ENCODE results near the gene KCNK3.

Gene KCNK3

GRCh38 chr2:26735883-26736588, 43.5 kb downstream of the KCNK3 start:
- H3K4me3 ChIP-seq (ENCODE audit: low read depth, low read length), result no peak overlapping the region
- TF ChIP-seq, protein P1, sequence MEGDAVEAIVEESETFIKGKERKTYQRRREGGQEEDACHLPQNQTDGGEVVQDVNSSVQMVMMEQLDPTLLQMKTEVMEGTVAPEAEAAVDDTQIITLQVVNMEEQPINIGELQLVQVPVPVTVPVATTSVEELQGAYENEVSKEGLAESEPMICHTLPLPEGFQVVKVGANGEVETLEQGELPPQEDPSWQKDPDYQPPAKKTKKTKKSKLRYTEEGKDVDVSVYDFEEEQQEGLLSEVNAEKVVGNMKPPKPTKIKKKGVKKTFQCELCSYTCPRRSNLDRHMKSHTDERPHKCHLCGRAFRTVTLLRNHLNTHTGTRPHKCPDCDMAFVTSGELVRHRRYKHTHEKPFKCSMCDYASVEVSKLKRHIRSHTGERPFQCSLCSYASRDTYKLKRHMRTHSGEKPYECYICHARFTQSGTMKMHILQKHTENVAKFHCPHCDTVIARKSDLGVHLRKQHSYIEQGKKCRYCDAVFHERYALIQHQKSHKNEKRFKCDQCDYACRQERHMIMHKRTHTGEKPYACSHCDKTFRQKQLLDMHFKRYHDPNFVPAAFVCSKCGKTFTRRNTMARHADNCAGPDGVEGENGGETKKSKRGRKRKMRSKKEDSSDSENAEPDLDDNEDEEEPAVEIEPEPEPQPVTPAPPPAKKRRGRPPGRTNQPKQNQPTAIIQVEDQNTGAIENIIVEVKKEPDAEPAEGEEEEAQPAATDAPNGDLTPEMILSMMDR (IDR thresholded peaks at IDR 0.05; ENCODE audit: control insufficient read depth, extremely low read depth, insufficient read depth), result no peak
- DNase-seq (ENCODE audit: low read depth), result no peak

DNA sequence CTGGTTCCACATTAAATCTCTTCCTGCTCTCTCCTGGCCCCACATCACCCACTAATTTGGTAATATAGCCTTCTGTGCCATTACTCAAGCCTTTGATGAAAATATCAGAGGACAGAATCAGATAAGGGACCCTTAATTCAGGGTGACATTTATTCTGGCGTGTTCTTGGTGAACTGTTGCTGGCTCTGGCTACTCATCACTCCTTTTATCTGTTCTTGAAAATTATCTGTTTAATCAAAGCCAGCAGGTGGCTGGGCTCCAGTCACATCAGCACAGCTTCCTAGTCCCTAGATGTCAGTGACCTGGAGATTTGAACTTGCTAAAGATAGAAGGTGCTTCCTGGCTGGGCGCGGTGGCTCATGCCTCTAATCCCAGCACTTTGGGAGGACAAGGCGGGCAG, 44.7 kb downstream of the KCNK3 start:
- TF ChIP-seq, protein P1 (IDR thresholded peaks at IDR 0.05; ENCODE audit: control insufficient read depth, extremely low read depth, insufficient read depth), result no peak
- no peak for DNase-seq (ENCODE audit: low read depth)

GRCh38 chr2:26738481-26738880, 46.0 kb downstream of the KCNK3 start:
- no peak for DNase-seq (ENCODE audit: low read depth)
- H3K4me3 ChIP-seq (ENCODE audit: low read depth, low read length), result no peak overlapping the region
- TF ChIP-seq, protein P1 (IDR thresholded peaks at IDR 0.05; ENCODE audit: control insufficient read depth, extremely low read depth, insufficient read depth), result no peak

More for the DNA sequence above, 44.7 kb downstream of the KCNK3 start:
- H3K4me3 ChIP-seq (ENCODE audit: low read depth, low read length), result no peak overlapping the region

GRCh38 chr2:26739514-26739913, 47.0 kb downstream of the KCNK3 start:
- no peak for DNase-seq (ENCODE audit: low read depth)
- H3K4me3 ChIP-seq (ENCODE audit: low read depth, low read length), result no peak overlapping the region
- TF ChIP-seq, protein P1 (IDR thresholded peaks at IDR 0.05; ENCODE audit: control insufficient read depth, extremely low read depth, insufficient read depth), result no peak

- TF ChIP-seq, protein P1 (IDR thresholded peaks at IDR 0.05; ENCODE audit: control insufficient read depth, extremely low read depth, insufficient read depth), result no peak
- no peak for DNase-seq (ENCODE audit: low read depth)
- H3K4me3 ChIP-seq (ENCODE audit: low read depth, low read length), result no peak overlapping the region
Measured at GRCh38 chr2:26740346-26740745, 47.8 kb downstream of the KCNK3 start.

DNA sequence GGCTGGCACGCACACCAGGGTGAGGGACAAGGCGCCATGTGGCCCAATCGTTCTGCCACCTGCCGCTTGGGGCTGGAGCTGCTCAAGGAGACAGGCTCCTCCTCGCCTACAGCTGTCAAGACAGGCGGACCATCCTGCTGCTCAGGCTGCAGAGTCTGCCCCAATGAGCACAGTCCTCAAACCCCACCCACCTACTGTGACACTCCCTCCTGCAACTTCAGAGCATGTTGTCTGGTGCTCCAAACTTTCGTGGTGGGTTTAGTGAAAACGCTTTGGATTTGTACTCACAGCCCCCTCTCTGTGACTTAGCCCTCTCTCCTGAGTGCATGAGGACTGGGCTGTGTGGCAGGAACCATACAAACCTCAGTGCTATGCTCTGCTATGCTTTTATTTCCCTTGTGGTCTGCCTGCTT, 48.4 kb downstream of the KCNK3 start:
- TF ChIP-seq, protein P1 (IDR thresholded peaks at IDR 0.05; ENCODE audit: control insufficient read depth, extremely low read depth, insufficient read depth), result no peak
- no peak for DNase-seq (ENCODE audit: low read depth)
- no peak overlapping the region for H3K4me3 ChIP-seq (ENCODE audit: low read depth, low read length)
